Astrocyte (in vitro differentiated cells and primary cell): ENCODE measurements around the gene CEP89. TPM values are rescaled to one million over a fixed set of nuclear protein-coding genes. Genes with fewer than 3 reads are reported as not detected.

ENCODE experiments used
- DNase-seq: peaks from one replicate; pipeline ENCODE4 v3.0.0-alpha.2; 2010; ENCODE audit warnings: low read depth
- FAIRE-seq: peaks from 2 replicates; lab custom pipeline; 2011; peaks lifted over from hg19 to GRCh38; lab: Jason Lieb, UNC
- H2AFZ ChIP-seq: 2 replicates; pipeline ENCODE4 v1.6.0; 2012; ENCODE audit warnings: low read depth, low read length, inconsistent platforms
- H3K27ac ChIP-seq: 2 replicates; pipeline ENCODE4 v1.5.1; 2011; ENCODE audit warnings: low read depth, low read length, inconsistent platforms
- H3K27me3 ChIP-seq: 2 replicates; pipeline ENCODE4 v1.6.0; 2011; ENCODE audit warnings: low read length, inconsistent platforms; ENCODE audit not compliant: insufficient read depth
- H3K36me3 ChIP-seq: 2 replicates; pipeline ENCODE4 v1.5.1; 2011; ENCODE audit warnings: low read length, inconsistent platforms; ENCODE audit not compliant: insufficient read depth
- H3K4me1 ChIP-seq: 2 replicates; pipeline ENCODE4 v1.5.1; 2011; ENCODE audit warnings: low read length, inconsistent platforms; ENCODE audit not compliant: insufficient read depth
- H3K4me2 ChIP-seq: 2 replicates; pipeline ENCODE4 v1.6.0; 2012; ENCODE audit warnings: low read length, inconsistent platforms
- H3K4me3 ChIP-seq: 2 replicates; pipeline ENCODE4 v1.5.1; 2011; ENCODE audit warnings: low read depth, mild to moderate bottlenecking, low read length, inconsistent platforms; ENCODE audit not compliant: insufficient read depth
- H3K79me2 ChIP-seq: 2 replicates; pipeline ENCODE4 v1.6.0; 2012; ENCODE audit warnings: mild to moderate bottlenecking, low read length, inconsistent platforms; ENCODE audit not compliant: insufficient read depth
- H3K9ac ChIP-seq: 2 replicates; pipeline ENCODE4 v1.6.0; 2012; ENCODE audit warnings: mild to moderate bottlenecking, low read length, inconsistent platforms
- H3K9me3 ChIP-seq: 2 replicates; pipeline ENCODE4 v1.5.1; 2012; ENCODE audit warnings: low read depth, mild to moderate bottlenecking, low read length, inconsistent platforms; ENCODE audit not compliant: insufficient read depth
- H4K20me1 ChIP-seq: 2 replicates; pipeline ENCODE4 v1.6.0; 2012; ENCODE audit warnings: low read length, inconsistent platforms; ENCODE audit not compliant: insufficient read depth
- H3K27ac Mint-ChIP-seq: one replicate; pipeline ENCODE4 v1.8.0; 2021; ENCODE audit warnings: mild to moderate bottlenecking, mixed read lengths; ENCODE audit not compliant: unreplicated experiment
- H3K27me3 Mint-ChIP-seq: one replicate; pipeline ENCODE4 v1.8.0; 2021; ENCODE audit warnings: low read depth, mixed read lengths; ENCODE audit not compliant: unreplicated experiment
- H3K36me3 Mint-ChIP-seq: one replicate; pipeline ENCODE4 v1.8.0; 2021; ENCODE audit warnings: low read depth, mixed read lengths; ENCODE audit not compliant: unreplicated experiment
- H3K4me1 Mint-ChIP-seq: one replicate; pipeline ENCODE4 v1.8.0; 2021; ENCODE audit warnings: low read depth, mixed read lengths; ENCODE audit not compliant: unreplicated experiment
- H3K4me3 Mint-ChIP-seq: one replicate; pipeline ENCODE4 v1.8.0; 2021; ENCODE audit warnings: mild to moderate bottlenecking, moderate library complexity, mixed read lengths; ENCODE audit not compliant: unreplicated experiment
- H3K9me3 Mint-ChIP-seq: one replicate; pipeline ENCODE4 v1.8.0; 2021; ENCODE audit warnings: mild to moderate bottlenecking, mixed read lengths; ENCODE audit not compliant: unreplicated experiment
- CTCF ChIP-seq: IDR thresholded peaks from 2 replicates; pipeline ENCODE4 v1.5.1; 2011; ENCODE audit warnings: low read depth, mild to moderate bottlenecking, inconsistent platforms, low read length, moderate library complexity; ENCODE audit not compliant: insufficient read depth
- EZH2 ChIP-seq: IDR thresholded peaks from 2 replicates; pipeline ENCODE4 v1.6.1; 2012; ENCODE audit warnings: mild to moderate bottlenecking, low read length, inconsistent platforms; ENCODE audit not compliant: insufficient read depth
- total RNA-seq: library from RNA; stranded (reverse); gene quantifications from 2 replicates; pipeline ENCODE4 v1.2.1, GENCODE V29; 2021

The CEP89 gene
- total RNA-seq, 1 donor from 2014 or later = 28.3 TPM

- H3K9me3 Mint-ChIP-seq = no peaks in the 10 kb centered on the region
- H4K20me1 ChIP-seq = no peaks in the 10 kb centered on the region
- no peak overlapping the region for H3K4me3 ChIP-seq
- H3K27me3 Mint-ChIP-seq = peaks cover 9% of the 10 kb centered on the region
- no peak overlapping the region for H3K4me2 ChIP-seq
- no peaks in the 10 kb centered on the region for H3K4me1 ChIP-seq
- H3K27ac Mint-ChIP-seq = no peak overlapping the region
- H3K36me3 Mint-ChIP-seq = peaks cover 2% of the 10 kb centered on the region
- H3K27ac ChIP-seq = no peak overlapping the region
- DNase-seq (no peak), FAIRE-seq (no peak)
- no peak overlapping the region for H3K9ac ChIP-seq
- no peaks in the 10 kb centered on the region for H3K9me3 ChIP-seq
- no peak for TF ChIP-seq CTCF
- TF ChIP-seq EZH2 = no peak
- no peaks in the 10 kb centered on the region for H3K36me3 ChIP-seq
- peaks cover 10% of the 10 kb centered on the region for H3K4me1 Mint-ChIP-seq
- H3K27me3 ChIP-seq = peaks cover 15% of the 10 kb centered on the region
- H3K4me3 Mint-ChIP-seq = no peak overlapping the region
- no peaks in the 10 kb centered on the region for H3K79me2 ChIP-seq
- H2AFZ ChIP-seq = no peak overlapping the region
These were observed 143.0 kb downstream of the CEP89 start for GRCh38 chr19:32828643-32829344.

GRCh38 chr19:32828139-32828538, 143.6 kb downstream of the CEP89 start:
- Histone ChIP-seq H3K27ac (no peak overlapping the region), H3K9me3 (no peaks in the 10 kb centered on the region), H2AFZ (no peak overlapping the region), H3K27me3 (peaks cover 15% of the 10 kb centered on the region), H4K20me1 (no peaks in the 10 kb centered on the region), H3K79me2 (no peaks in the 10 kb centered on the region), H3K4me3 (no peak overlapping the region), H3K4me2 (no peak overlapping the region), H3K9ac (no peak overlapping the region), H3K36me3 (no peaks in the 10 kb centered on the region), H3K4me1 (no peaks in the 10 kb centered on the region)
- DNase-seq = no peak
- Mint-ChIP-seq H3K36me3 (peaks cover 6% of the 10 kb centered on the region), H3K4me3 (no peak overlapping the region), H3K27ac (no peak overlapping the region), H3K4me1 (peaks cover 10% of the 10 kb centered on the region), H3K9me3 (peaks cover 2% of the 10 kb centered on the region), H3K27me3 (peaks cover 15% of the 10 kb centered on the region)
- TF ChIP-seq EZH2 (no peak), CTCF (no peak)
- FAIRE-seq = no peak

Other genes with a start within 250 kb of the CEP89 start
- 0.17 and 0.45 TPM in 2 replicates for gene SLC7A9, start 102.2 kb downstream of the CEP89 start, total RNA-seq
- 2.2 and 4.1 TPM in 2 replicates for gene FAAP24, start 284 bp upstream of the CEP89 start, total RNA-seq
- gene RHPN2, start 92.9 kb upstream of the CEP89 start, total RNA-seq = 11.4 and 12.6 TPM in 2 replicates
- gene GPATCH1, start 109.2 kb upstream of the CEP89 start, total RNA-seq = 6.1 and 6.6 TPM in 2 replicates
- gene WDR88, start 160.2 kb upstream of the CEP89 start, total RNA-seq = not detected in 2 replicates
- gene LRP3, start 222.4 kb upstream of the CEP89 start, total RNA-seq = 9.3 and 13.3 TPM in 2 replicates